NCI-H510A (cell line): ENCODE results near the gene ARHGAP40.
A peak's percentile ranks its signal among the peaks of the same experiment; 100 is the strongest.

Experiments
- DNase-seq: peaks from one replicate; lab custom pipeline; 2025; lab: John Stamatoyannopoulos, UW

ARHGAP40 gene

DNA sequence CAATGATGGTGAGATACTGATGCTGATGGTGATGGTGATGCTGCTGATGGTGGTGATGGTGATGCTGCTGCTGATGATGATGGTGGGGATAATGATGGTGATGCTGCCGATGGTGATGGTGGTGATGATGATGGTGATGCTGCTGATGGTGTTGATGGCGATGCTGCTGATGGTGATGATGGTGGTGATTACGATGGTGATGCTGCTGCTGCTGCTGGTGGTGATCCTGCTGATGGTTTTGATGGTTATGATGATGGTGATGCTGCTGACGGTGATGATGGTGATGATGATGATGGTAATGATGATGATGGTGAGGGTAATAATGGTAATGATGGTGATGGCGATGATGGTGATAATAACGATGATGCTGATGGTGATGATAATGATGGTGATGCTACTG, 50.0 kb downstream of the ARHGAP40 start:
- no peak for DNase-seq

GRCh38 chr20:38652995-38653394, 51.4 kb downstream of the ARHGAP40 start:
- DNase-seq = no peak

DNA sequence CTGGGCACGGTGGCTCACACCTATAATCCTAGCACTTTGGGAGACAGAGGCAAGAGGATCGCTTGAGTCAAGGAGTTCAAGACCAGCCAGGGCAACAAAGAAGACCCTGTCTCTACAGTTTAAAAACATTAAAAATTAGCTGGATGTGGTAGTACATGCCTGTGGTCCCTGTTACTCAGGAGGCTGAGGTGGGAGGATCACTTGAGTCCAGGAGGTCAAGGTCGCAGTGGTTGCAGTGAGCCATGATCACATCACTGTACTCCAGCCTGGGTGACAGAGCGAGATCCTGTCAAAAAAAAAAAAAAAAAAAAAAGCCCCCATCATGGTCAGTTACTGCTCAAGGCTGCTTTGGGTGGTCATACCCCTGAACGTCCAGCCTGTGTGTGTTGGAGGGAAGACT, 55.8 kb downstream of the ARHGAP40 start:
- DNase-seq = no peak

GRCh38 chr20:38658879-38659596, 57.4 kb downstream of the ARHGAP40 start:
- no peak for DNase-seq

GRCh38 chr20:38659597-38659880, 57.9 kb downstream of the ARHGAP40 start:
- DNase-seq = no peak

GRCh38 chr20:38660429-38660828, 58.8 kb downstream of the ARHGAP40 start:
- no peak for DNase-seq

GRCh38 chr20:38663660-38664059, 62.1 kb downstream of the ARHGAP40 start:
- DNase-seq = no peak

DNA sequence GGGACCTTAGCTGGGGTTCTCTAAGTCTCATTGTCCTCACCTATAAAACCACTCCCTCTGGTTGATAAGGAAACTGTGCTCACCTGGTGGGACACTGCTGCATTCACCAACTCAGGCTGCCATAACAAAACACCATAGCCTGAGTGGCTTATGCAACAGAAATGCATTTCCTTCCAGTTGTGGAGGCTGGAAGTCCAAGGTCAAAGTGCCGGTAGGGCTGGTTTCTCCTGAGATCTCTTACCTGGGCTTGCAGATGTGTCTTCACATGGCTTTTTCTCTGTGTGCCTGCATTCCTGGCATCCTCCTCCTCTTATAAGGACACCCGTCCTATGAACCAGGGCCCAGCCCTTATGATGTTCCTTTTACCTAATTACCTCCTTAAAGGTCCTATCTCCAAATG, 62.7 kb downstream of the ARHGAP40 start:
- DNase-seq = no peak

- DNase-seq = no peak
These were observed 63.5 kb downstream of the ARHGAP40 start for GRCh38 chr20:38665094-38665493.

GRCh38 chr20:38665506-38666285, 64.1 kb downstream of the ARHGAP40 start:
- no peak for DNase-seq

GRCh38 chr20:38667417-38667956, 65.9 kb downstream of the ARHGAP40 start:
- no peak for DNase-seq

GRCh38 chr20:38669688-38670087, 68.1 kb downstream of the ARHGAP40 start:
- DNase-seq = no peak

DNA sequence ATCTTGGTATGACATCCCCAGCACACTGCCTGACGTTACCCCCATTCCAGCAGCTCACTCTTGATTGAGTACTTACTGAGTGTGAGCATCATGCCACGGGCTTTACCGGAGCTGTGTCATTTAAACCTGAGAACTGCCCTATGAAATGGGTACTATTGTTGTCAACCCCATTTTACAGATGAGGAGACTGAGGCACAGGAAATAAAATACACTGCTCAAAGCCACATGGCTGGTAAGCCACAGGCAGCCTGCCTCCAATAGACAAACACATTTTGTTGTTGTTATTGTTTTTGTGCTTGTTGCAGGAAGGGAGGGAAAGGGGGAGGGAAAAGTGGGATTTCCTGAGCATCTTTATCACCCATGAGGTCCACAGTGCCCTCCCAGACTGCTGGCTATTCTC, 69.2 kb downstream of the ARHGAP40 start:
- DNase-seq = no peak

DNA sequence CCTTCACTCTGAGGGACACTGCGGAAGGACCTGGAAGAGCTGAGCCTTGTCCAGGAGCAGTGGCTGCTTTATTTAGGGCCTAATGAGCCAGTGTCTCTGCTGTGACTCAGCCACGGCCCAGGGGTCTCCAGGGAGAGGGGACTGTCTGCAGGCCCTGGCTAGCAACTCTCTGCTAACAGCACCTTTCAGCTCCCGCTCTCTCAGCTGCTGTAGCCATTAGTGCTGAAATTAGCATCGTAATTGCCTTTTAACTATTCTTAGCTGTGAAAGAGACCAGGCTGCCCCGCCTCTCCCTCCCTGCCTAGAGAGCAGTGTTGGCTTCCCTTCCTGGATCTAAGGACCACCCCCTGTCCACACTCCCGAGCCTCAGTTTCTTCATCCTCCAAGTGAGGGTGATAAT, 69.6 kb downstream of the ARHGAP40 start:
- no peak for DNase-seq

- DNase-seq = no peak
These were observed 70.2 kb downstream of the ARHGAP40 start for GRCh38 chr20:38671701-38672292.

DNA sequence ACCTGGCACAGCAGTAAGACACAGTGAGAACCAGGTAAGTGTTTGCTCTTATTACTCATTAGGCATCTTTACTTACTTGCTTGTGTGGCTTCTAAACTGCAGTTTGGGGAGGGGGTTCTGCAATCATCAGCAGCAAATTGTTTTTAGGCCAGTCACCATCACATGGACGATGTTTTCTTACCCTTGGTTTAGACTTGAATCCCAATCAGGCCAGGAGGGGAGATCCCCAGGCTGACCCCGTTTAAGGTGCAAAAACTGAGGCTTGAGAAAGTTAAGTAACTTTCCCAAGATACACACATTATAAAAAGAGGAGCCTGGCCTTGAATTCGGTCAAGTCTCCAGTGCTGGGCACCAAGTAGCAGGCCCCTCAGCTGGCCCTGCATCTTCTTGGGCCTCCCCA, 70.9 kb downstream of the ARHGAP40 start:
- no peak for DNase-seq

- DNase-seq = no peak
These were observed 71.7 kb downstream of the ARHGAP40 start for GRCh38 chr20:38673261-38673660.

DNA sequence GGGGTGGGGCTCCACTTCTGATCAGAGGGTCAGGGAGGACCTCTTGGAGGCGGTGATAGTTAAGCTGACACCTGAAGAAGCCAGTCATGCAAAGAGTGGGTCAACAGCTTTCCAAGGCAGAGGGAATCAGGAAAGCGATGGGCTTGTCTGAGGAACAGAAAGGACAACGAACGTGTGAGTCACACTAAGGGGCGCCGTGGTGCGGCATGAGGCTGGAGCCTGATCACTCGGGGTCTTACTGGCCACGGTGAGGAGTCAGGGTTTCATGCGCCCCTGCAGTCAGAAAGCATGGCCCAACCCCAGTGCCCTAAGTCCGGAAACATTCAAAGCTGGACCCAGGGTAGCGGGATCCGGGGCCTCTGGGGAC, 72.1 kb downstream of the ARHGAP40 start:
- DNase-seq = no peak

- DNase-seq = peak; percentile 30
These were observed 72.6 kb downstream of the ARHGAP40 start for GRCh38 chr20:38674092-38674764.

- DNase-seq = no peak
These were observed 73.1 kb downstream of the ARHGAP40 start for GRCh38 chr20:38674765-38675133.

DNA sequence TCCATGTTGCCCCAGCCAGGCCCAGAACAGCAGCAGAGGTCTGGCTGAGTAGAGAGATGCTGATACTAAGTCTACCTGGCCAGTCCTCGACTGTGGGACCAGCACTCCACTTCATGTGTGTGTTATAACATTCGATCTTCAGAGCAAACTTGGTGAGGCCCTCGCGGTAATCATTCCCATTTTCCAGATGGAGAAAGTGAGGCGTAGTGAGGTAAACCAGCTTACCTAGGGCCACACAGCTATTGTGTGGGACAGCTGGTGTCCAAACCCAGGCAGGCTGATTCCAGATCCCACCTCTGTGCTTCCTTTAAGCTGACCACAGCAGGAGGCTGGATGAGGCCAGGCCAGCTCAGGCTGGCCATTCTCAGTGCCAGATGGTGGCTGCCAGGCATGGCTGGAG, 75.0 kb downstream of the ARHGAP40 start:
- DNase-seq = no peak

- DNase-seq = no peak
These were observed 79.1 kb downstream of the ARHGAP40 start for GRCh38 chr20:38680500-38681306.
